Vagina (tissue), 2 donors: ENCODE results near the gene POC5. TPM values are rescaled to one million over a fixed set of nuclear protein-coding genes. Genes with fewer than 3 reads are reported as not detected.

Experiments
- DNase-seq, 2 donors: peaks; one replicate each; pipeline ENCODE4 v3.0.0-alpha.2; 2017; ENCODE audit errors: extremely low spot score in 2 of 2
- H3K27ac ChIP-seq: fragments of 200-600 bp; sonication (generic); one replicate; pipeline ENCODE4 v1.5.1; 2019
- H3K27me3 ChIP-seq: fragments of 200-600 bp; sonication (generic); one replicate; pipeline ENCODE4 v1.5.1; 2019
- H3K36me3 ChIP-seq, 2 donors: fragments of 200-600 bp; sonication (generic); one replicate each; pipeline ENCODE4 v1.5.1; 2017 to 2019
- H3K4me1 ChIP-seq: fragments of 200-600 bp; sonication (generic); one replicate; pipeline ENCODE4 v1.5.1; 2019
- H3K4me3 ChIP-seq, 2 donors: fragments of 200-600 bp; sonication (generic); 1 replicate in 1 of 2; 2 replicates in 1 of 2; pipeline ENCODE4 v1.5.1; 2016 to 2019
- H3K9me3 ChIP-seq: fragments of 200-600 bp; sonication (generic); one replicate; pipeline ENCODE4 v1.5.1; 2019
- CTCF ChIP-seq, 3 experiments: fragments of 450-650 bp in 2 of 3; fragments of 200-600 bp in 1 of 3; sonication (generic) in 1 of 3; IDR thresholded peaks; one replicate each; pipeline ENCODE4 v1.5.1; 2017 to 2019; ENCODE audit warnings: antibody characterized with exemption in 3 of 3, mild to moderate bottlenecking in 2 of 3, moderate library complexity in 2 of 3
- POLR2A ChIP-seq, 2 donors: fragments of 450-650 bp; IDR thresholded peaks; one replicate each; pipeline ENCODE4 v1.6.1; 2017; ENCODE audit warnings: antibody characterized with exemption in 2 of 2, mild to moderate bottlenecking in 2 of 2, moderate library complexity in 2 of 2
- POLR2AphosphoS5 ChIP-seq, 2 donors: sonication (generic); formaldehyde crosslinking; IDR thresholded peaks; one replicate each; pipeline ENCODE4 v1.9.0; 2017; ENCODE audit warnings: antibody characterized with exemption in 2 of 2, mild to moderate bottlenecking in 2 of 2, low read depth in 1 of 2; ENCODE audit not compliant: insufficient read depth in 1 of 2
- intact Hi-C: fragments of 100-400 bp; cut with DNase I; formaldehyde crosslinking; loops from one replicate; pipeline ENCODE4 v1.15.1; 2023
- total RNA-seq: library from RNA; depleted of rRNA; stranded (reverse); fragments of >200 nt; gene quantifications from one replicate; pipeline ENCODE4 v1.2.3, GENCODE V29; 2016

Gene POC5
- total RNA-seq, 1 donor from 2014 or later: 12.3 TPM

- Histone ChIP-seq H3K27me3 (no peaks in the 10 kb centered on the region), H3K4me3 (no peak overlapping the region), H3K27ac (no peak overlapping the region), H3K36me3 (no peaks in the 10 kb centered on the region), H3K9me3 (no peaks in the 10 kb centered on the region), H3K4me1 (no peaks in the 10 kb centered on the region)
- intact Hi-C loops: no loop called here
- TF ChIP-seq CTCF (IDR thresholded peaks at IDR 0.05) (no peak), POLR2AphosphoS5 (IDR thresholded peaks at IDR 0.05; ENCODE audit: insufficient read depth in 1 of 2, low read depth in 1 of 2) (peak in 1 of 2 donors; percentile 28), POLR2A (IDR thresholded peaks at IDR 0.05) (no peak)
- no peak for DNase-seq
Observed at GRCh38 chr5:75668977-75669689, 48.1 kb downstream of the POC5 start.

GRCh38 chr5:75668445-75668844, 48.8 kb downstream of the POC5 start:
- H3K4me3 ChIP-seq: no peak overlapping the region
- DNase-seq: no peak
- H3K9me3 ChIP-seq: no peaks in the 10 kb centered on the region
- H3K27me3 ChIP-seq: no peaks in the 10 kb centered on the region
- H3K27ac ChIP-seq: no peak overlapping the region
- intact Hi-C loops: no loop called here
- H3K4me1 ChIP-seq: no peaks in the 10 kb centered on the region
- no peak for TF ChIP-seq POLR2AphosphoS5 (IDR thresholded peaks at IDR 0.05; ENCODE audit: insufficient read depth in 1 of 2, low read depth in 1 of 2)
- TF ChIP-seq POLR2A (IDR thresholded peaks at IDR 0.05): no peak
- no peak for TF ChIP-seq CTCF (IDR thresholded peaks at IDR 0.05)
- H3K36me3 ChIP-seq: no peaks in the 10 kb centered on the region

- H3K4me3 ChIP-seq: no peak overlapping the region
- no peaks in the 10 kb centered on the region for H3K9me3 ChIP-seq
- H3K27me3 ChIP-seq: no peaks in the 10 kb centered on the region
- no peak for DNase-seq
- no peak overlapping the region for H3K27ac ChIP-seq
- no peaks in the 10 kb centered on the region for H3K36me3 ChIP-seq
- H3K4me1 ChIP-seq: no peaks in the 10 kb centered on the region
- TF ChIP-seq POLR2A (IDR thresholded peaks at IDR 0.05): no peak
- TF ChIP-seq CTCF (IDR thresholded peaks at IDR 0.05): no peak
- TF ChIP-seq POLR2AphosphoS5 (IDR thresholded peaks at IDR 0.05; ENCODE audit: insufficient read depth in 1 of 2, low read depth in 1 of 2): no peak
- intact Hi-C loops: no loop called here
Observed at GRCh38 chr5:75667586-75667985, 49.7 kb downstream of the POC5 start.

- H3K27me3 ChIP-seq: no peaks in the 10 kb centered on the region
- no peak overlapping the region for H3K4me3 ChIP-seq
- H3K36me3 ChIP-seq: no peaks in the 10 kb centered on the region
- no peaks in the 10 kb centered on the region for H3K4me1 ChIP-seq
- intact Hi-C loops: no loop called here
- DNase-seq: no peak
- H3K27ac ChIP-seq: no peak overlapping the region
- no peaks in the 10 kb centered on the region for H3K9me3 ChIP-seq
- TF ChIP-seq POLR2AphosphoS5 (IDR thresholded peaks at IDR 0.05; ENCODE audit: insufficient read depth in 1 of 2, low read depth in 1 of 2) (no peak), CTCF (IDR thresholded peaks at IDR 0.05) (no peak), POLR2A (IDR thresholded peaks at IDR 0.05) (no peak)
Observed at GRCh38 chr5:75666801-75667200, 50.4 kb downstream of the POC5 start.

GRCh38 chr5:75664979-75665378, 52.3 kb downstream of the POC5 start:
- H3K4me1 ChIP-seq: no peaks in the 10 kb centered on the region
- H3K27ac ChIP-seq: no peak overlapping the region
- no peaks in the 10 kb centered on the region for H3K27me3 ChIP-seq
- no peaks in the 10 kb centered on the region for H3K36me3 ChIP-seq
- intact Hi-C loops: no loop called here
- no peaks in the 10 kb centered on the region for H3K9me3 ChIP-seq
- no peak for TF ChIP-seq POLR2A (IDR thresholded peaks at IDR 0.05)
- no peak for TF ChIP-seq CTCF (IDR thresholded peaks at IDR 0.05)
- no peak for TF ChIP-seq POLR2AphosphoS5 (IDR thresholded peaks at IDR 0.05; ENCODE audit: insufficient read depth in 1 of 2, low read depth in 1 of 2)
- no peak overlapping the region for H3K4me3 ChIP-seq
- no peak for DNase-seq
